ENCODE measurements around the gene KRT81.
"Not testable (repeated sequence)": the region's sequence is repeated elsewhere in the genome, so short reads cannot be mapped to it uniquely, and the experiment has no call there.

The KRT81 gene

GRCh38 chr12:52308806-52309425 lies 17.6 kb upstream of the KRT81 start:
- in situ Hi-C loops (cut with MboI; ENCODE audit: low pct_unique_long_range_greater_than_20kb, low sequenced_read_pairs, unreplicated experiment), result no loop called here
- no peak for TF ChIP-seq CTCF (IDR thresholded peaks at IDR 0.05; ENCODE audit: extremely low read depth, insufficient read depth, missing control alignments)
- DNase-seq (ENCODE audit: low spot score), result no peak

GRCh38 chr12:52307836-52308805 lies 16.8 kb upstream of the KRT81 start:
- TF ChIP-seq CTCF (IDR thresholded peaks at IDR 0.05; ENCODE audit: extremely low read depth, insufficient read depth, missing control alignments), result no peak
- in situ Hi-C loops (cut with MboI; ENCODE audit: low pct_unique_long_range_greater_than_20kb, low sequenced_read_pairs, unreplicated experiment), result no loop called here
- no peak for DNase-seq (ENCODE audit: low spot score)

- DNase-seq (ENCODE audit: low spot score), result no peak
- no peak for TF ChIP-seq CTCF (IDR thresholded peaks at IDR 0.05; ENCODE audit: extremely low read depth, insufficient read depth, missing control alignments)
- in situ Hi-C loops (cut with MboI; ENCODE audit: low pct_unique_long_range_greater_than_20kb, low sequenced_read_pairs, unreplicated experiment), result no loop called here
These were observed 15.4 kb upstream of the KRT81 start for GRCh38 chr12:52306731-52307130.

- in situ Hi-C loops (cut with MboI; ENCODE audit: low pct_unique_long_range_greater_than_20kb, low sequenced_read_pairs, unreplicated experiment), result no loop called here
- no peak for DNase-seq (ENCODE audit: low spot score)
- peak; percentile 16 for TF ChIP-seq CTCF (IDR thresholded peaks at IDR 0.05; ENCODE audit: extremely low read depth, insufficient read depth, missing control alignments)
These were observed 14.8 kb upstream of the KRT81 start for GRCh38 chr12:52305921-52306705.

- DNase-seq (ENCODE audit: low spot score); in situ Hi-C loops (cut with MboI; ENCODE audit: low pct_unique_long_range_greater_than_20kb, low sequenced_read_pairs, unreplicated experiment): not testable (repeated sequence)
These were observed 13.6 kb upstream of the KRT81 start for GRCh38 chr12:52304941-52305411.

GRCh38 chr12:52302242-52302914 lies 11.0 kb upstream of the KRT81 start:
- DNase-seq (ENCODE audit: low spot score); in situ Hi-C loops (cut with MboI; ENCODE audit: low pct_unique_long_range_greater_than_20kb, low sequenced_read_pairs, unreplicated experiment): not testable (repeated sequence)

- in situ Hi-C loops (cut with MboI; ENCODE audit: low pct_unique_long_range_greater_than_20kb, low sequenced_read_pairs, unreplicated experiment); DNase-seq (ENCODE audit: low spot score): not testable (repeated sequence)
These were observed 10.4 kb upstream of the KRT81 start for GRCh38 chr12:52301721-52302120.
